ENCODE measurements around the gene TDP2.
"Not testable (repeated sequence)": the region's sequence is repeated elsewhere in the genome, so short reads cannot be mapped to it uniquely, and the experiment has no call there.

TDP2 gene

GRCh38 chr6:24643920-24644319, 22.8 kb downstream of the TDP2 start:
- DNase-seq: no peak

GRCh38 chr6:24642061-24642460, 24.6 kb downstream of the TDP2 start:
- no peak for DNase-seq

GRCh38 chr6:24640631-24641030, 26.1 kb downstream of the TDP2 start:
- DNase-seq: not testable (repeated sequence)

GRCh38 chr6:24640166-24640565, 26.5 kb downstream of the TDP2 start:
- DNase-seq: no peak

- no peak for DNase-seq
Measured at GRCh38 chr6:24636681-24637080, 30.0 kb downstream of the TDP2 start.

- no peak for DNase-seq
Measured at GRCh38 chr6:24632573-24632972, 34.1 kb downstream of the TDP2 start.

GRCh38 chr6:24631671-24632070, 35.0 kb downstream of the TDP2 start:
- no peak for DNase-seq

GRCh38 chr6:24630856-24631505, 35.7 kb downstream of the TDP2 start:
- DNase-seq: no peak

GRCh38 chr6:24621626-24622289, 44.9 kb downstream of the TDP2 start:
- DNase-seq: no peak

GRCh38 chr6:24620637-24621036, 46.1 kb downstream of the TDP2 start:
- no peak for DNase-seq

GRCh38 chr6:24619661-24620060, 47.0 kb downstream of the TDP2 start:
- no peak for DNase-seq

- no peak for DNase-seq
Measured at GRCh38 chr6:24614648-24615047, 52.1 kb downstream of the TDP2 start.

- DNase-seq: no peak
Measured at GRCh38 chr6:24614043-24614420, 52.7 kb downstream of the TDP2 start.

GRCh38 chr6:24613361-24614042, 53.2 kb downstream of the TDP2 start:
- DNase-seq: no peak

- no peak for DNase-seq
Measured at GRCh38 chr6:24610672-24611071, 56.0 kb downstream of the TDP2 start.

GRCh38 chr6:24607310-24608105, 59.2 kb downstream of the TDP2 start:
- no peak for DNase-seq

- DNase-seq: no peak
Measured at GRCh38 chr6:24606200-24606930, 60.3 kb downstream of the TDP2 start.

- no peak for DNase-seq
Measured at GRCh38 chr6:24603241-24603640, 63.5 kb downstream of the TDP2 start.

- DNase-seq: no peak
Measured at GRCh38 chr6:24600903-24601302, 65.8 kb downstream of the TDP2 start.

Data from SIG-M5 (cell line).